Endothelial cell of umbilical vein (primary cell): Measurements from ENCODE around the gene MRPL24. TPM values are rescaled to one million over a fixed set of nuclear protein-coding genes. Genes with fewer than 3 reads are reported as not detected.
A peak's percentile ranks its signal among the peaks of the same experiment; 100 is the strongest.

Source experiments
- BruUV-seq: library from RNA; stranded (reverse); fragments of 400-500 nt; replicated peaks from 2 replicates; lab custom pipeline; 2021; lab: Mats Ljungman, UMichigan
- CTCF ChIA-PET: fragments of 300-600, 350-600 bp; sonication (Branson Sonifier 250); formaldehyde crosslinking; loops from one replicate; lab custom pipeline; 2021; ENCODE audit warnings: antibody characterized with exemption, inconsistent platforms; lab: Charles Lee
- POLR2A ChIA-PET: fragments of 300-600, 350-600 bp; sonication (Branson Sonifier 250); formaldehyde crosslinking; loops from one replicate; lab custom pipeline; 2021; ENCODE audit warnings: antibody characterized with exemption, inconsistent platforms; lab: Charles Lee
- DNase-seq: peaks from one replicate; pipeline ENCODE4 v3.0.0-alpha.2; 2011; ENCODE audit warnings: low read depth, low spot score
- FAIRE-seq: peaks from 2 replicates; lab custom pipeline; 2011; peaks lifted over from hg19 to GRCh38; lab: Jason Lieb, UNC
- H2AFZ ChIP-seq: 2 replicates; pipeline ENCODE4 v1.6.0; 2012; ENCODE audit warnings: low read depth, low read length, control low read depth, inconsistent platforms
- H3K27ac ChIP-seq: 2 replicates; pipeline ENCODE4 v1.5.1; 2011; ENCODE audit warnings: low read depth, mild to moderate bottlenecking, control low read depth, low read length, moderate library complexity; ENCODE audit not compliant: insufficient read depth
- H3K27me3 ChIP-seq, 2 experiments: 2 replicates each; pipeline versions ENCODE4 v1.6.0 to v1.6.1; 2011; ENCODE audit warnings: low read length in 2 of 2, mixed read lengths in 1 of 2; ENCODE audit not compliant: control insufficient read depth in 2 of 2, insufficient read depth in 2 of 2
- H3K36me3 ChIP-seq, 2 experiments: 2 replicates in 1 of 2; 3 replicates in 1 of 2; pipeline ENCODE4 v1.5.1; 2011; ENCODE audit warnings: low read length in 2 of 2, mild to moderate bottlenecking in 1 of 2, moderate library complexity in 1 of 2; ENCODE audit not compliant: control insufficient read depth in 2 of 2, insufficient read depth in 2 of 2; ENCODE audit errors: extremely low read depth in 1 of 2
- H3K4me1 ChIP-seq: 3 replicates; pipeline ENCODE4 v1.5.1; 2011; ENCODE audit warnings: mild to moderate bottlenecking, low read length; ENCODE audit not compliant: control insufficient read depth, insufficient read depth; ENCODE audit errors: extremely low read depth
- H3K4me2 ChIP-seq: 2 replicates; pipeline ENCODE4 v1.6.1; 2011; ENCODE audit warnings: low read length, control low read depth, mixed read lengths; ENCODE audit not compliant: insufficient read depth
- H3K4me3 ChIP-seq, 3 experiments: fragments of 200-600 bp in 1 of 3; sonication (generic), shearing (Covaris generic) in 1 of 3; replicated peaks in 1 of 3; 2 replicates each; pipeline ENCODE4 v1.5.1; 2011 to 2016; ENCODE audit warnings: control low read depth in 3 of 3, low read length in 3 of 3, mild to moderate bottlenecking in 2 of 3, inconsistent platforms in 1 of 3, low read depth in 1 of 3, moderate library complexity in 1 of 3; ENCODE audit not compliant: insufficient read depth in 1 of 3
- H3K79me2 ChIP-seq: 2 replicates; pipeline ENCODE4 v1.6.0; 2012; ENCODE audit warnings: low read length, inconsistent platforms; ENCODE audit not compliant: control insufficient read depth, insufficient read depth
- H3K9ac ChIP-seq: replicated peaks from 2 replicates; pipeline ENCODE3; 2011; ENCODE audit warnings: low read length, control low read depth; ENCODE audit not compliant: insufficient read depth; ENCODE audit errors: extremely low read depth
- H3K9me1 ChIP-seq: replicated peaks from 3 replicates; pipeline ENCODE4 v1.6.0; 2011; ENCODE audit warnings: mild to moderate bottlenecking, low read length; ENCODE audit not compliant: control insufficient read depth, insufficient read depth; ENCODE audit errors: extremely low read depth
- H3K9me3 ChIP-seq: replicated peaks from 2 replicates; pipeline ENCODE4 v1.5.1; 2012; ENCODE audit warnings: low read length, inconsistent platforms; ENCODE audit not compliant: control insufficient read depth, insufficient read depth
- H4K20me1 ChIP-seq: replicated peaks from 2 replicates; pipeline ENCODE3; 2011; ENCODE audit warnings: mild to moderate bottlenecking, low read length; ENCODE audit not compliant: control insufficient read depth, insufficient read depth; ENCODE audit errors: extremely low read depth
- CTCF ChIP-seq, 2 donors: IDR thresholded peaks; 1 replicate in 1 of 2; 2 replicates in 1 of 2; pipeline ENCODE4 v1.5.1; 2011; ENCODE audit warnings: low read length in 2 of 2, mild to moderate bottlenecking in 2 of 2, moderate library complexity in 2 of 2, control low read depth in 1 of 2, inconsistent platforms in 1 of 2, low read depth in 1 of 2; ENCODE audit not compliant: insufficient read depth in 1 of 2; ENCODE audit errors: extremely low read depth in 1 of 2
- EZH2 ChIP-seq: IDR thresholded peaks from 2 replicates; pipeline ENCODE4 v1.6.1; 2012; ENCODE audit warnings: borderline replicate concordance, low read depth, mild to moderate bottlenecking, moderate library complexity, low read length, inconsistent platforms; ENCODE audit not compliant: severe bottlenecking
- FOS ChIP-seq: IDR thresholded peaks from 2 replicates; pipeline ENCODE4 v1.6.1; 2011; ENCODE audit warnings: mild to moderate bottlenecking, low read length, moderate library complexity, borderline replicate concordance; ENCODE audit not compliant: insufficient read depth
- GATA2 ChIP-seq: IDR thresholded peaks from 2 replicates; pipeline ENCODE4 v1.7.0; 2011; ENCODE audit warnings: low read depth, mild to moderate bottlenecking, moderate library complexity, mixed read lengths, low read length; ENCODE audit not compliant: insufficient read length, insufficient read depth
- JUN ChIP-seq: IDR thresholded peaks from 2 replicates; pipeline ENCODE4 v1.6.1; 2011; ENCODE audit warnings: borderline replicate concordance, low read depth; ENCODE audit not compliant: insufficient read length, insufficient read depth
- MAX ChIP-seq: IDR thresholded peaks from 2 replicates; pipeline ENCODE4 v1.6.1; 2011; ENCODE audit not compliant: insufficient read depth, insufficient read length
- MYC ChIP-seq: IDR thresholded peaks from one replicate; pipeline ENCODE4 v1.6.1; 2011; ENCODE audit warnings: mild to moderate bottlenecking, low read depth, low read length
- POLR2A ChIP-seq: IDR thresholded peaks from 2 replicates; pipeline ENCODE4 v1.6.1; 2012; ENCODE audit warnings: low read depth, mild to moderate bottlenecking, control low read depth, low read length
- POLR2AphosphoS5 ChIP-seq: IDR thresholded peaks from 2 replicates; pipeline ENCODE4 v1.6.1; 2012; ENCODE audit warnings: low read depth, mild to moderate bottlenecking, control low read depth, low read length, moderate library complexity; ENCODE audit not compliant: insufficient read depth
- dilution Hi-C: fragments of 300-500 bp; cut with MboI; formaldehyde crosslinking; loops from one replicate; pipeline ENCODE4 v1.15.0; 2019; ENCODE audit warnings: low sequenced_read_pairs; ENCODE audit not compliant: extremely low pct_ligation_motif_present
- intact Hi-C: fragments of 100-400 bp; cut with micrococcal nuclease; formaldehyde crosslinking; loops from one replicate; pipeline ENCODE4 v1.10.0; 2022
- polyA plus RNA-seq, 4 experiments: library from polyadenylated mRNA; depleted of rRNA in 3 of 4; stranded (reverse) in 3 of 4; unstranded in 1 of 4; fragments of >200 nt; gene quantifications; 2 replicates each; pipeline versions ENCODE4 v1.2.1 to v1.2.3, GENCODE V29; 2011 to 2012; ENCODE audit warnings: missing spikeins in 1 of 4
- total RNA-seq: library from RNA; stranded (reverse); gene quantifications from 2 replicates; pipeline ENCODE4 v1.2.3, GENCODE V29; 2021

Gene MRPL24
- total and polyA plus RNA-seq, 2 donors (not counting 3 experiments of a cell fraction or from before 2014, with no cell fraction given): 47.9 to 77.7 TPM

GRCh38 chr1:156709757-156710489 lies 31.0 kb downstream of the MRPL24 start:
- Histone ChIP-seq H2AFZ (no peak overlapping the region), H3K4me2 (no peak overlapping the region), H3K9me3 (no peaks in the 10 kb centered on the region), H3K27me3 (peaks cover 0 to 1% of the 10 kb centered on the region in 2 experiments), H3K4me1 (peaks cover 17% of the 10 kb centered on the region), H3K27ac (no peak overlapping the region), H3K36me3 (no peaks in the 10 kb centered on the region), H3K4me3 (no peak overlapping the region), H4K20me1 (no peaks in the 10 kb centered on the region), H3K79me2 (no peaks in the 10 kb centered on the region), H3K9ac (no peak overlapping the region), H3K9me1 (no peaks in the 10 kb centered on the region)
- ChIA-PET POLR2A (no interaction called here), CTCF (interaction anchor here (0.9 to 15.5 kb wide), 4 partner anchors 16 to 180 kb away, joined by 4 to 453 read pairs (median 44); no protein-coding TSS in a partner anchor)
- DNase-seq (peak; percentile 52), FAIRE-seq (peak; percentile 79)
- BruUV-seq: no TSS peak
- intact Hi-C loops: no loop called here
- dilution Hi-C loops: no loop called here
- no peak for TF ChIP-seq POLR2A
- no peak for TF ChIP-seq CTCF (IDR thresholded peaks at IDR 0.05; ENCODE audit: extremely low read depth in 1 of 2, insufficient read depth in 1 of 2, low read depth in 1 of 2, low read length in 2 of 2)
- TF ChIP-seq JUN: no peak
- no peak for TF ChIP-seq EZH2
- TF ChIP-seq FOS: no peak
- TF ChIP-seq MAX: no peak
- TF ChIP-seq GATA2: no peak
- TF ChIP-seq POLR2AphosphoS5: no peak
- TF ChIP-seq MYC: no peak
